Lung (tissue), 12 donors: ENCODE results near the gene PFDN4. TPM values are rescaled to one million over a fixed set of nuclear protein-coding genes. Genes with fewer than 3 reads are reported as not detected.

ENCODE experiments used
- ATAC-seq: fragments of 200-7000 bp; cut with Tn5 transposase; one replicate; pipeline ENCODE4 v1.9.1; 2020; ENCODE audit warnings: moderate number of reproducible peaks; ENCODE audit not compliant: insufficient read depth, low FRiP score
- DNase-seq, 3 donors: peaks; one replicate each; pipeline ENCODE4 v3.0.0-alpha.2; 2013 to 2017
- H3K27ac ChIP-seq, 2 donors: one replicate each; pipeline ENCODE4 v1.5.1; 2013; ENCODE audit warnings: mild to moderate bottlenecking in 2 of 2, moderate library complexity in 2 of 2, control low read depth in 1 of 2, inconsistent platforms in 1 of 2, low read depth in 1 of 2, low read length in 1 of 2
- H3K27me3 ChIP-seq, 3 donors: one replicate each; pipeline ENCODE4 v1.5.1; 2013; ENCODE audit warnings: low read length in 2 of 3; ENCODE audit not compliant: control insufficient read depth in 3 of 3, insufficient read depth in 3 of 3
- H3K36me3 ChIP-seq, 4 donors: one replicate each; pipeline ENCODE4 v1.5.1; 2013; ENCODE audit warnings: low read length in 4 of 4, mild to moderate bottlenecking in 1 of 4, moderate library complexity in 1 of 4; ENCODE audit not compliant: control insufficient read depth in 4 of 4, insufficient read depth in 4 of 4
- H3K4me1 ChIP-seq, 5 donors: one replicate each; pipeline ENCODE4 v1.5.1; 2013; ENCODE audit warnings: low read length in 5 of 5, mild to moderate bottlenecking in 2 of 5, moderate library complexity in 1 of 5; ENCODE audit not compliant: control insufficient read depth in 5 of 5, insufficient read depth in 5 of 5
- H3K4me3 ChIP-seq: one replicate; pipeline ENCODE4 v1.5.1; 2013; ENCODE audit warnings: mild to moderate bottlenecking, control low read depth, moderate library complexity
- H3K9ac ChIP-seq, 2 donors: one replicate each; pipeline ENCODE4 v1.5.1; 2013; ENCODE audit warnings: low read length in 2 of 2, control low read depth in 1 of 2; ENCODE audit not compliant: insufficient read depth in 1 of 2
- H3K9me3 ChIP-seq, 4 donors: one replicate each; pipeline ENCODE4 v1.5.1; 2013; ENCODE audit warnings: low read length in 3 of 4, mild to moderate bottlenecking in 1 of 4, moderate library complexity in 1 of 4; ENCODE audit not compliant: control insufficient read depth in 4 of 4, insufficient read depth in 3 of 4
- WGBS, 2 donors: extraction: QIAGEN DNeasy Blood & Tissue Kit; methylation state at CpG; one replicate each; pipeline ENCODE4 v1.1.7; 2013; 5-methylcytosine and 5-hydroxymethylcytosine counted together
- polyA plus RNA-seq, 2 donors: library from polyadenylated mRNA; stranded (reverse); fragments of 200-250 nt; gene quantifications; one replicate each; pipeline ENCODE4 v1.2.1, GENCODE V29; 2013
- total RNA-seq, 2 donors: library from RNA; depleted of rRNA in 1 of 2; stranded (reverse); fragments of >200 nt in 1 of 2; gene quantifications; one replicate each; pipeline ENCODE4 v1.2.1, GENCODE V29; 2014 to 2021
- TF ChIP-seq, protein P1 (sequence below): IDR thresholded peaks from 2 replicates; pipeline ENCODE4 v1.5.1; 2012; ENCODE audit warnings: mild to moderate bottlenecking; ENCODE audit errors: control extremely low read depth, extremely low read depth
- donor health status: control.
- donor health status: control.
- donor health status: Bipolar disorder and iron deficiency.
- donor health status: healthy.
- donor health status: DM: yes; HTN: yes; CAD: no.

Gene PFDN4
- total and polyA plus RNA-seq, 4 donors: 15.9 to 83.6 (median 43.4) TPM

DNA sequence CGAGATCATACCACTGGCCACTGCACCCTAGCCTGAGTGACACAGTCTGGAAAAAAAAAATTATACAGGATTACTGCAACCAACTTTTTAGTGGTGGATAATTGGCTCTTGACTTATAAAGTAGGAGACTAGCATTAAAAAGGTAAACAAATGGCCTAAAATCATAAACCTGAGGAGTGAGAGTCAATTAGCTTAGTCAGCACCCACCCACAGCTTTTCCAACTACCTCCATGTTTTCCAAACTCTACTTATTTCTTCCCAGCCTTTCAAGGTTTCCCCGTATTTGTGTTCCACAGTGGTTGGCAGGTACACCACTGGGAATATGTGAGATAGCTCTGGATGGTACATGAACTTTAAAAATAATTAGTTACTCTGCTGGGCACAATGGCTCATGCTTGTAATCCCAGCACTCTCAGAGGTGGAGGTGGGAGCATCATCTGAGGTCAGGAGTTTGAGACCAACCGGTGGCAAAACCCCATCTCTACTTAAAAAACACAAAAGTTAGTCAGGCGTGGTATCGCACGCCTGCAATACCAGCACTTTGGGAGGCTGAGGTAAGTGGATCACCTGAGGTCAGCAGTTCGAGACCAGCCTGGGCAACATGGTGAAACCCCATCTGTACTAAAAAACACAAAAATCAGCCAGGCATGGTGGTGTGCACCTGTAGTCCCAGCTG is 40.8 kb upstream of the PFDN4 start:
- TF ChIP-seq, protein P1, sequence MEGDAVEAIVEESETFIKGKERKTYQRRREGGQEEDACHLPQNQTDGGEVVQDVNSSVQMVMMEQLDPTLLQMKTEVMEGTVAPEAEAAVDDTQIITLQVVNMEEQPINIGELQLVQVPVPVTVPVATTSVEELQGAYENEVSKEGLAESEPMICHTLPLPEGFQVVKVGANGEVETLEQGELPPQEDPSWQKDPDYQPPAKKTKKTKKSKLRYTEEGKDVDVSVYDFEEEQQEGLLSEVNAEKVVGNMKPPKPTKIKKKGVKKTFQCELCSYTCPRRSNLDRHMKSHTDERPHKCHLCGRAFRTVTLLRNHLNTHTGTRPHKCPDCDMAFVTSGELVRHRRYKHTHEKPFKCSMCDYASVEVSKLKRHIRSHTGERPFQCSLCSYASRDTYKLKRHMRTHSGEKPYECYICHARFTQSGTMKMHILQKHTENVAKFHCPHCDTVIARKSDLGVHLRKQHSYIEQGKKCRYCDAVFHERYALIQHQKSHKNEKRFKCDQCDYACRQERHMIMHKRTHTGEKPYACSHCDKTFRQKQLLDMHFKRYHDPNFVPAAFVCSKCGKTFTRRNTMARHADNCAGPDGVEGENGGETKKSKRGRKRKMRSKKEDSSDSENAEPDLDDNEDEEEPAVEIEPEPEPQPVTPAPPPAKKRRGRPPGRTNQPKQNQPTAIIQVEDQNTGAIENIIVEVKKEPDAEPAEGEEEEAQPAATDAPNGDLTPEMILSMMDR: no peak
- Histone ChIP-seq H3K9me3 (no peaks in the 10 kb centered on the region), H3K4me1 (peaks cover 0 to 1% (median 0%) of the 10 kb centered on the region in 5 donors), H3K36me3 (no peaks in the 10 kb centered on the region), H3K9ac (no peak overlapping the region), H3K4me3 (no peak overlapping the region), H3K27ac (no peak overlapping the region), H3K27me3 (peaks cover 3 to 51% (median 42%) of the 10 kb centered on the region in 3 donors)
- ATAC-seq: no peak
- DNase-seq: no peak
- WGBS, 2 donors: 89 to 94% methylated on average over 7 of the region's 7 CpGs

DNA sequence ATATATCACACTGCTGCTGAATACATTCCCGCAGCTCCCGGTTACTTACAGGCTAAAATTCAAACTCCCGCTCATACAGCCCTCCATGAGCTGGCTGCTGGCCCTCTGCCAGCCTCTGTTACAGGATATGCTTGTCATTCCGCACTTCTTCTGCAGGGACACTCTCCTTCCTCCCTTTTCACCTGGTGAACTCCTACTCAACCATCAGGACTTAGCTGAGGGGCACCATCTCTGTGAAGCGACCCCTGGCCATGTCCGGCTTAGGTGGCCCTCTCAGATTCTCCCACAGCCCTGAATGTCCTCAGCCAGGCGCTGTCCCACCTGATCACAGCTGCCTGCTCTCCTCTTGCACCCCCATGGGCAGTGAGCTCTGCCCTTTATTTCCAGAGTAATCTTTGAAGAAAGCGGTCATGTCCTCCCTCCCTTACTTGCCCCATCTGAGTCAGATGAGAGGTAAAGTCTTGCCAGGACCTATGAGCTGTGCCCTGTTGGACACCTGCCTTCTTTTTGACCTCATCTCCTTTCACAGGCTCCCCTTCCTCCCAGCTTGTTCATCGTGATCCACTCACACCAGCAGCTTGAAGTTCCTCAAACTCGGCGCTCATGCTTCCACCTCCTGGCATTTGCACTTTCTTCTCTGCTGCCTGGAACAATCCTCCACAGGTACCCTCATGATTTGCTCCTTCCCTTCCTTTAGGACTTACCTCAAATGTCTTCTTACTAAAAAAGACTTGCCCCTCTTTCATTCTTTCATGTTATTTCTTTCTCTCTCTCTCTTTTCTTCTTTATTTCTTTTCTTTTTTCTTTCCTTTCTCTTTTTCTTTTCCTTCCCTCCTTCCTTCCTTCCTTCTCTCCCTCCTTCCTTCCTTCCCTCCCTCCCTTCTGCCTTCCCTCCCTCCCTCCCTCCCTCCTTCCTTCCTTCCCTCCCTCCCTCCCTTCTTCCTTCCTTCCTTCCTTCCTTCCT is 39.7 kb upstream of the PFDN4 start:
- peaks cover 13 to 53% (median 52%) of the 10 kb centered on the region in 3 donors for H3K27me3 ChIP-seq
- ATAC-seq: no peak
- H3K36me3 ChIP-seq: no peaks in the 10 kb centered on the region
- peak in 2 of 3 donors; percentile 34 to 37 for DNase-seq
- no peaks in the 10 kb centered on the region for H3K9me3 ChIP-seq
- no peak overlapping the region for H3K4me3 ChIP-seq
- TF ChIP-seq, protein P1: no peak
- no peak overlapping the region for H3K9ac ChIP-seq
- 57 to 61% methylated on average over 11 of the region's 11 CpGs for WGBS, 2 donors
- H3K27ac ChIP-seq: no peak overlapping the region
- H3K4me1 ChIP-seq: peaks cover 0 to 9% (median 5%) of the 10 kb centered on the region in 5 donors

DNA sequence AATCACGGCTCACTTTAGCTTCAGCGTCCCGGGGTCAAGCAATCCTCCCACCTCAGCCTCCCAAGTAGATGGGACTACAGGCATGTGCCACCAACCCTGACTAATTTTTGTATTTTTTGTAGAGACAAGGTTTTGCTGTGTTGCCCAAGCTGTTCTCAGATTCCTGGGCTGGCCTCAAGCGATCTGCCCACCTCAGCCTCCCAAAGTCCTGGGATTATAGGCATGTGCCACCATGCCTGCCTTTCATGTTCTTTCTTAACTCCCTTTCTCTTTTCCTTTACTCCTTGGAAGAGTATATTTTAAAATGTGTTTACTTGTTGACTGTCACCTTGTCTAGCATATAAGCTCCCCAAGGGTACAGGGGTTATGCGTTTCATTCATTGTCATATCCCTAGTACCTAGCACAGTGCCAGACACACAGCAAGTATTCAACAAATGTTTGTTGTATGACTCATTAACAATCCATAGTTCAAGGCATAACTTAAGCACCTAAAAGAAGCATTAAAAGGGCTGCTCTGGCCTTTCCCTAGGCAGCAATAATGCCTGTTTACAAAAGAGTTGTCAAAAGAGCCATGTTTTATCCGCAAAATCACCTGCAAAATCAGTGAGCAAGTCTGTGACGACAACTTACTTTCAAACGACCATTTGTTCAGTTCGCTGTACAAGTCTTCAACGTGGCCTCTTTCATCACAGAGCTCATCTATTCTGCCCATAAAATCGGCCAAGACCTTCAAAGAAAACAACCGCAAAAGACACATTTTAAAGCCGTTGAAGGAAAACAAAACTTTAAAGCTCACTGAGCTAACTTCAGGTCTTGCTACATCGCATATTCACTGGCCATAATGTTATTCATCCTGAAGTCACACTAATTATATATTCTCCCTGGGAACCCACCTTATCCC is 38.7 kb upstream of the PFDN4 start:
- Histone ChIP-seq H3K9me3 (no peaks in the 10 kb centered on the region), H3K36me3 (no peaks in the 10 kb centered on the region), H3K4me3 (no peak overlapping the region), H3K4me1 (peaks cover 0 to 19% (median 5%) of the 10 kb centered on the region in 5 donors), H3K27me3 (peaks cover 17 to 59% (median 59%) of the 10 kb centered on the region in 3 donors), H3K27ac (no peak overlapping the region), H3K9ac (no peak overlapping the region)
- DNase-seq: no peak
- TF ChIP-seq, protein P1: no peak
- no peak for ATAC-seq
- WGBS, 2 donors: 78% methylated on average over 14 of the region's 14 CpGs
